NT2/D1 (cell line): ENCODE results near the gene GCN1.
"Not testable (repeated sequence)": the region's sequence is repeated elsewhere in the genome, so short reads cannot be mapped to it uniquely, and the experiment has no call there.

ENCODE experiments used
- YY1 ChIP-seq: IDR thresholded peaks from 2 replicates; pipeline ENCODE4 v1.6.1; 2011; ENCODE audit not compliant: insufficient read length, insufficient read depth
- ZNF274 ChIP-seq: IDR thresholded peaks from 2 replicates; pipeline ENCODE4 v1.6.1; 2011; ENCODE audit warnings: mild to moderate bottlenecking, low read depth, low read length

GRCh38 chr12:120213182-120213581 is 18.7 kb upstream of the GCN1 start:
- not testable (repeated sequence) for TF ChIP-seq YY1, ZNF274
